Measurements from ENCODE around the gene RFX2. TPM values are rescaled to one million over a fixed set of nuclear protein-coding genes. Genes with fewer than 3 reads are reported as not detected.

The RFX2 gene
- total RNA-seq (2011; cell fraction: chromatin; rRNA removed; ENCODE audit: low replicate concordance), result 29.2 and 31.8 TPM in 2 replicates
- 18.3 and 22.4 TPM in 2 replicates for total RNA-seq (2011; cell fraction: nucleolus; rRNA removed)
- total RNA-seq (2011; cell fraction: nucleoplasm; rRNA removed), result 18.6 and 20.1 TPM in 2 replicates
- total RNA-seq (2014; rRNA removed) (18.7 and 24.0 TPM in 2 replicates), total RNA-seq (2014; rRNA removed; fragmentation: Illumina TruSeq; extraction: Trizol) (4.4 and 5.3 TPM in 2 replicates), total RNA-seq (2015; rRNA removed; fragmentation: Illumina TruSeq; extraction: Trizol) (7.4 and 7.6 TPM in 2 replicates), total RNA-seq (2021) (18.3 and 18.9 TPM in 2 replicates), polyA plus RNA-seq (2011; rRNA removed) (8.7 and 9.8 TPM in 2 replicates), polyA plus RNA-seq (2014; fragmentation: Illumina TruSeq; extraction: Trizol) (9.4 and 11.3 TPM in 2 replicates), polyA plus RNA-seq (2014; fragmentation: Nextera tagmentation; extraction: Ambion mirVana) (1 to 10 TPM; 3.6 to 4.4 TPM), polyA plus RNA-seq (2014; rRNA removed) (11.1 and 11.4 TPM in 2 replicates), polyA minus RNA-seq (2011; rRNA and poly(A)+ RNA removed) (8.9 and 11.7 TPM in 2 replicates), Bru-seq, nascent RNA (percentile 64 among the genes with signal in this experiment), BruChase-seq, experiment 1, labeled RNA remaining after a 2-hour chase (percentile 64 among the genes with signal in this experiment), BruChase-seq, experiment 2, labeled RNA remaining after a 6-hour chase (percentile 65 among the genes with signal in this experiment)
- 14.8 and 32.1 TPM in 2 replicates for polyA plus RNA-seq (2011; cell fraction: cytosol; rRNA removed)
- 20.8 and 44.3 TPM in 2 replicates for polyA plus RNA-seq (2011; cell fraction: nucleus; rRNA removed)
- polyA plus RNA-seq (2012), result 10.9 and 12.9 TPM in 2 replicates
- polyA minus RNA-seq (2011; cell fraction: cytosol; rRNA and poly(A)+ RNA removed), result 10.7 and 12.8 TPM in 2 replicates
- 9.2 and 11.2 TPM in 2 replicates for polyA minus RNA-seq (2011; cell fraction: nucleus; rRNA and poly(A)+ RNA removed)
- long read RNA-seq, experiment 1, partial matches to known transcripts, result 29 of 73 reads
- long read RNA-seq, experiment 1, other reads (novel, unspliced or antisense), result 36 of 73 reads
- long read RNA-seq, experiment 2, partial matches to known transcripts, result 2 of 15 reads
- long read RNA-seq, experiment 2, other reads (novel, unspliced or antisense), result 8 of 15 reads
- long read RNA-seq, experiment 3, transcript RFX2-217 (2 exons, 310 nt), result major isoform, 5 of 10 reads
- long read RNA-seq, experiment 3, partial matches to known transcripts, result 3 of 10 reads
- long read RNA-seq, experiment 3, other reads (novel, unspliced or antisense), result 2 of 10 reads

- H3K9me3 ChIP-seq (replicated peaks; ENCODE audit: control insufficient read depth, insufficient read depth, low read depth, low read length), result no peaks in the 10 kb centered on the region; the same call in none of the 2 replicates
- peak; percentile 92 for FAIRE-seq
- ATAC-seq, result peak; percentile 98
- no peaks in the 10 kb centered on the region for H3K36me3 ChIP-seq (ENCODE audit: control insufficient read depth, insufficient read depth, low read length)
- no TSS peak for BruUV-seq (replicated peaks)
- in situ Hi-C loops (cut with MboI) (no loop called here), intact Hi-C loops (cut with micrococcal nuclease) (loop anchor here (2.0 kb wide), 1 partner anchor 46 kb away; no protein-coding TSS in a partner anchor)
- H4K20me1 ChIP-seq (replicated peaks; ENCODE audit: control insufficient read depth, insufficient read depth, low read length), result no peaks in the 10 kb centered on the region
- H3K79me2 ChIP-seq (ENCODE audit: control insufficient read depth, insufficient read depth, low read length), result peaks cover 21% of the 10 kb centered on the region
- peak within 1 kb of the TSS; percentile 82 for H3K4me2 ChIP-seq (ENCODE audit: insufficient read depth, low read length)
- under 1% methylated on average over 31 of the region's 75 CpGs for WGBS (ENCODE audit: insufficient coverage, low coverage, missing lambda C conversion rate)
- peak within 1 kb of the TSS; percentile 94 for H2AFZ ChIP-seq (ENCODE audit: low read depth, low read length)
- ChIA-PET CTCF (ENCODE audit: low intra/inter-chr PET ratio) (interaction anchor here (0.7 kb wide), 1 partner anchor 46 kb away, joined by 4 read pairs; no protein-coding TSS in a partner anchor), POLR2A (interaction anchor here (0.9 to 1.2 kb wide), 2 partner anchors 18 to 87 kb away, joined by 3 read pairs; no protein-coding TSS in a partner anchor)
- peak within 1 kb of the TSS; percentile 77 to 95 for H3K9ac ChIP-seq (ENCODE audit: insufficient read depth in 1 of 2, low read depth in 2 of 2, low read length in 2 of 2)
- peak within 1 kb of the TSS; percentile 83 for H3K27ac ChIP-seq (ENCODE audit: extremely low read depth, low read depth, low read length)
- no peaks in the 10 kb centered on the region for H3K9me1 ChIP-seq (ENCODE audit: control insufficient read depth, insufficient read depth, low read length)
- peak within 1 kb of the TSS; percentile 46 for H3K4me3 ChIP-seq
- DNase-seq (ENCODE audit: extremely low read depth in 1 of 4, low spot score in 3 of 4), result peak; percentile 97 to 99 (median 98)
- peaks cover 9 to 18% of the 10 kb centered on the region in 2 experiments; a peak in 4 of 5 replicates for H3K4me1 ChIP-seq (replicated peaks in 1 of 2; ENCODE audit: control insufficient read depth in 2 of 2, insufficient read depth in 2 of 2, low read length in 2 of 2)
- no peaks in the 10 kb centered on the region for H3K27me3 ChIP-seq (ENCODE audit: control insufficient read depth in 2 of 2, insufficient read depth in 2 of 2, low read length in 2 of 2)
- TF ChIP-seq POLR2AphosphoS2 (IDR thresholded peaks at IDR 0.05; ENCODE audit: low read length), result peak; percentile 59; the same call in 1 of the 2 replicates
- TF ChIP-seq RBM34 (IDR thresholded peaks at IDR 0.05; ENCODE audit: borderline replicate concordance, insufficient read depth, low read length), result 0 out of 2 replicates have a peak, but pooled peaks have one; percentile 53
- TF ChIP-seq KLF1 (tag; IDR thresholded peaks at IDR 0.05), result peak; percentile 92
- TF ChIP-seq POLR2H (tag; IDR thresholded peaks at IDR 0.05; ENCODE audit: low read depth), result peak; percentile 83; the same call in 1 of the 2 replicates
- peak; percentile 91 for TF ChIP-seq FOS (IDR thresholded peaks at IDR 0.05; ENCODE audit: extremely low read depth, insufficient read length)
- no peak for TF ChIP-seq HDGF (IDR thresholded peaks at IDR 0.05)
- peak; percentile 71; the same call in 1 of the 2 replicates for TF ChIP-seq PML (IDR thresholded peaks at IDR 0.05; ENCODE audit: low read length)
- TF ChIP-seq CCNT2 (IDR thresholded peaks at IDR 0.05; ENCODE audit: borderline replicate concordance, extremely low read depth, insufficient read length, low read depth, low read length), result peak; percentile 65
- peak; percentile 99 for TF ChIP-seq EGR1 (conservative IDR thresholded peaks at IDR 0.05)
- TF ChIP-seq, protein P1, sequence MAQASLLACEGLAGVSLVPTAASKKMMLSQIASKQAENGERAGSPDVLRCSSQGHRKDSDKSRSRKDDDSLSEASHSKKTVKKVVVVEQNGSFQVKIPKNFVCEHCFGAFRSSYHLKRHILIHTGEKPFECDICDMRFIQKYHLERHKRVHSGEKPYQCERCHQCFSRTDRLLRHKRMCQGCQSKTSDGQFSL (CRISPR knock-in tag; IDR thresholded peaks at IDR 0.05), result no peak
- TF ChIP-seq, protein P1 (tag; IDR thresholded peaks at IDR 0.05), result no peak
- TF ChIP-seq HEY1 (CRISPR knock-in tag; IDR thresholded peaks at IDR 0.05; ENCODE audit: borderline replicate concordance), result no peak
- TF ChIP-seq NEUROD1 (IDR thresholded peaks at IDR 0.05; ENCODE audit: borderline replicate concordance, low read depth, low read length, partially characterized antibody), result peak; percentile 95
- peak; percentile 58 for TF ChIP-seq FIP1L1 (IDR thresholded peaks at IDR 0.05; ENCODE audit: low read depth, low read length, poor library complexity, severe bottlenecking)
- peak; percentile 99 for TF ChIP-seq MXI1 (IDR thresholded peaks at IDR 0.05; ENCODE audit: low read depth, low read length)
- TF ChIP-seq ATF1 (CRISPR knock-in tag; IDR thresholded peaks at IDR 0.05), result no peak
- TF ChIP-seq ATF1 (tag; IDR thresholded peaks at IDR 0.05), result peak; percentile 60
These were observed at the start of gene RFX2 for GRCh38 chr19:6110360-6110977. TSS of gene RFX2 (minus strand) at chr19:6110500. CDS start at chr19:6047496, 63,004 bp downstream.
